Activated CD4-positive, alpha-beta T cell treated with anti-CD3 and anti-CD28 coated beads, Interleukin-10, Interleukin-2, amounts not matched to agents 100 ng/mL and 50 ng/mL, durations not matched to agents 16 hours and 8 hours (primary cell): ENCODE measurements around the gene PPP1R17.

ENCODE experiments used
- DNase-seq: peaks from one replicate; pipeline ENCODE4 v3.0.0-alpha.2; 2020

The PPP1R17 gene

GRCh38 chr7:31687024-31687748, at the start of gene PPP1R17:
Gene PPP1R17 (plus strand): TSS chr7:31687215. CDS start chr7:31692442, 5,227 bp downstream.
- DNase-seq: no peak

- DNase-seq: no peak
Observed at GRCh38 chr7:31640381-31640780, 46.6 kb upstream of the PPP1R17 start.

DNA sequence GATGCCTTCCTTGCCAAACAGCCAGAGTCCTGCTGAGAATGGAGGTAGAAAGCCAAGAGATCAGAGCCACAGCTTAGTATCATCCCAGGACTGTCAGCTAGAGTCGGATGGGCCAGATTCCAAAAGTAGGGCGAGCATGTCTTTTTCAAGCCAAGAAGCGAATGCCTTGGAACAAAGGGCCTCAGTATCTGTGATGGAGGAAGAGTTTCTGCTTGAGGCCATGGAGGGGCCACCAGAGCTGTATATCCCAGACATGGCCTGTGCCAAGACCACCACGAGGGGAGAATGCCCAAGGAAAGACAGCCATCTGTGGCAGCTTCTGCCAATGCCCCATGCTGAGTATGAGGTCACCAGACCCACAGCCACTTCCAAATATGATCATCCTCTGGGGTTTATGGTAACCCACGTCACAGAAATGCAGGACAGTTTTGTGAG, 44.3 kb upstream of the PPP1R17 start:
- DNase-seq: no peak

- no peak for DNase-seq
Observed at GRCh38 chr7:31646942-31647341, 40.1 kb upstream of the PPP1R17 start.

DNA sequence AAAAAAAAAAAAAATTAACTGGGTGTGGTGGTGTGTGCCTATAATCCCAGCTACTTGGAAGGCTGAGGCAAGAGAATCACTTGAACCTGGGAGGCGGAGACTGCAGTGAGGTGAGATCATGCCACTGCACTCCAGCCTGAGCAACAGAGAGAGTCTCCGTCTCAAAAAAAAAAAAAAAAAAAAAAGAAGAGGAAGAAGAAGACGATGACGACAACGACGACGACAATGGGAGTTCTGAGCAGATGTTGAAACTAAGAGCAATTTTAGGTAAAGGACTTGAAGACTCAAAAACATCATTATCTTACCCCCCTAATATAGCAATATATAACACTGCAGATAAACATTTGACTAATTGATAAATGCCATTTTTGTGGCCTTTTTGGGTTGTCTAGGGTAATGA, 39.5 kb upstream of the PPP1R17 start:
- no peak for DNase-seq

GRCh38 chr7:31648288-31648687, 38.7 kb upstream of the PPP1R17 start:
- no peak for DNase-seq

- DNase-seq: no peak
Observed at GRCh38 chr7:31648880-31649279, 38.1 kb upstream of the PPP1R17 start.

DNA sequence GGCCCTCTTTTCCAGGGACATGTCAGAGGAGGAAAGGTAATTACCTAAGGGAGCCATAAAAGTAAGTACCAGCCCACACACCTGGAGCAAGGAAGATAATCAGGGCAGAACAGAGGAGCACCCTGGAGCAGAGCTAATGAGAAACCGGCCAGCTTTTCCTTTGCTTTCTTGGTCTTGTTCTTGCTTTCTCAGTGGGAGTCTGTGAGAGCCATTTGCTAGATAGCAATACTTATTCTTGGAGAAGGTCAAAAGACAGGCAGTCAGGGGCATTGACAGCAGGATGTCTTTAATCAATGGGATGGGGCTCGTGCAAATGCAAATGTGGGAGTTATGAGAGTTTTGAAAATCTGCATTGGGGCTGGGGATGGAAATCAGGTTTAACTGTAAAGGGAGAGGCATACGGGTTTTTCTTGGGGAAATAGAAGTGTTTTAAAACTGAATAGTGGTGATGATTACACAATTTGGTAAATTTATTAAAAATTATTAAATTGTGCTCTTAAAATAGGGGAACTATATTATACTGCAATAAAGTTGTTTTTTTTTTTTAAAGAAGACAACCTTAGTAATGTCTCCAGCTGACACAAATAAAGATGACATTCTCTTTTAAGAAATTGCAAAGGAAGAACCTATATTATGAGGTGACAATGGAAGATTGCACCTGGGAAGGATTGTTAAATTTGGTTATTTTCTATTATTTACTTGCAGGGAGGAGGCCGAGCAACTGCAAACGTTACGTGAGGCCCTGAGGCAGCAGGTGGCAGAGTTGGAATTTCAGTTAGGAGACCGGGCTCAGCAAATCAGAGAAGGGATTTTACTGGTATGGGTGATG, 35.6 kb upstream of the PPP1R17 start:
- no peak for DNase-seq

- DNase-seq: no peak
Observed at GRCh38 chr7:31652063-31652326, 35.0 kb upstream of the PPP1R17 start.

DNA sequence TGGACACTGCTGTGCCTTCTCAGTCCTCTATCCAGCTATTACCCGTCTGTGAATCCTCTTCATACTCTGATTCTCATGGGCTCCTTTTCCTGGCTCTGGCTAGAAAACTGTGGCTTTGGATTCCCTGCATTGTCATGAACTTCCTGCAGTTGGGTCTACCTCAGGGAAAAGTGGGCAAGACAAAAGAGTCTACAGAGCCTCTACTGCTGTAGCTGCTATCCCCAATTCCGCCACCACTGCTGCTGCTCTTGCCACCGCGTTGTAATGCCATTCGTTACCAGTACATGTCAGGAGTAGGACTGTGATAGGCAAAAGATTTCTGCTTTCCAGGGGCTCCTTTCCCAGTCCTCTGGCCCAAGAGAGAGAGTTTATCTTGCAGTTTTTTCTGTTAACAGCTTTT, 23.9 kb upstream of the PPP1R17 start:
- DNase-seq: no peak

GRCh38 chr7:31664890-31665289, 22.1 kb upstream of the PPP1R17 start:
- no peak for DNase-seq

DNA sequence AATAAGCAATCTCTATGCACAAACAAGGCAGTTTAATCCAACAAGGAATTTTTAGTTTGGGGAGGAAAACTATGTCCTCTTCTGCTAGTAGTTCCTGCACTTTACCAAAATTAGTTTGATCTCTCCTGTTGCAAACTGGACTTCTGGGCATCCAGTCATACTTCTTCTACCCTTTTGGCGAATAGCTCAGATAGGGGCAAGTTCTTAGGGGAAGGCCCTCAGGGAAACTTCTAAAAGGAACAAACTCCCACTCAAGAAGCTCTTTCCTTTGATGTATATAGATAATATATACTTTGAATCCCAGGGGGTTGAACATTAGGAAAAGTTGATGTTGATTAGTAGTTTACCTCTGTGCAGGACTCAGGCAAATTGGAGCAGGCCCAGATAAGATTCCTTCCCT, 21.5 kb upstream of the PPP1R17 start:
- no peak for DNase-seq

GRCh38 chr7:31669461-31669860, 17.6 kb upstream of the PPP1R17 start:
- DNase-seq: no peak

- DNase-seq: no peak
Observed at GRCh38 chr7:31679574-31680305, 7.3 kb upstream of the PPP1R17 start.

DNA sequence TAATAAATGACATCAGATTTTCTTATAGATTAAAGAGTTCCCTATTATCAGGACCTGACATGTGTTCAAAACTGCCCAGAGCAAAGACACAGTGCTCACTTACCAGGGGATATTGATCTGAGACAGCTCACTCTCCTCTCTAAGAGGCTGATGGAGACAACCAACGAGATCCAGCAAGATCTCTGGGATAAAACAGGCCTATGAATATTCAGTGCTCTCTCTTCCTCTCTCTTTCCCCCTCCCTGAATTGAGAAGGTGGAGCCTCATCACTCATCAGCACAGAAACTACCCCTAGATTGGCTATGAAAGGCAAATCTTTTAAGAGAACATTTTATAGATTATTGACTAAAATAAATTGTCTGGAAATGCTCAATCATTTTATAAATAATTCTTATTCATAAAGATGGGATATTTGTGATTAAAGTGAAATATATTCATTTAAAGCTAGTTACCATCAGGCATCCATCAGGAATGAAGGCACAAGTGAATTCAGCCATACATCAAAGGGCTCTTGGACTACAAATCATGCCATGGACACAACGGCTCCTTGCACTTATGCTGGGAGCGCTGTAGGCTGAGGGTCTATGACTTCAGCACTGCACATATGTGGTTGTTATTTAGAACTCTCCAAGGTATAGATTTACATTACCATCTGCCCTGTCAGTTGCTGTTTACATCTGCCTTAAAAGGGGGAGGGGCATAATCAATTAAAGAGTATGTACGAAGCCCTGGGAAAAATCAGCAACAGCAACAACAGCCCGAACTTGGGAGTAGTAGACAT, 3.4 kb upstream of the PPP1R17 start:
- no peak for DNase-seq

- no peak for DNase-seq
Observed at GRCh38 chr7:31688372-31688771, 1.4 kb downstream of the PPP1R17 start.

DNA sequence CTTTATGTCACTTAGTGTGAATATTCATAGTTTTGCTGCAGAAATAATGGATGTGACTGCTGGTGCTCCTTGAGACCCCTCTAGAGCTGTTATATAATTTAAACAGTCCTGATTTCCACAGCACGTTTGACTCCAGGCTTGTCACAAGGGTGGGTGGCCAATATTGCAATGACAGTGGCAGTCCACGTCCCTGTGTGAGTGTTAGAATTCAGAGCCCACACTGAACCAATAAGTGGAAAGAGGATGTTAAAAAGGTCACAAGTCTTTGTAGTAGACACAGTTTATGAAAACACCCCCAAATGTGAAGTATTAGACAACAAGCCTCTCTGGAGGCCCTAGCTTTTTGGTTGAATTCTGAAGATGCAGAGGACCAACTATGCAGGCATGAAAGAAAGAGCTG, 2.0 kb downstream of the PPP1R17 start:
- DNase-seq: no peak

DNA sequence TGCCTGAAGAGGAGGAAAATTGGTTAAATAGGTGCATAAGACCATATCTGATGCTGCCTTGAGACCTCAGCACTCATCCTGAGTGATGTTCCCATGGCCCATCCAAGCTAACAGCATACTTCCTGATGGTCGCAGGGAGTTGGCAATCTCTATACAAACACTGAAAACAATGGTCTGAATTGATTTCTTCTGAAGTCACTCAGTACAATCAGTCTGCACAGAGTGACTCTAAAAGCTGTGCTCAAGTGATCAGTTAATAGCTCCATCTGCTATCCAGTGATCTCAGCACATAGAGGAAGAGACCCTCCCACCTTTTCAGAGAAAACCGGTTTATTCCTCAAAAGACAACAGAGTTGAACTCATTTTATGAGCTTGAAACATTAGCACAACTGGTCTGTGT, 3.9 kb downstream of the PPP1R17 start:
- no peak for DNase-seq

- no peak for DNase-seq
Observed at GRCh38 chr7:31692451-31692850, 5.4 kb downstream of the PPP1R17 start.

DNA sequence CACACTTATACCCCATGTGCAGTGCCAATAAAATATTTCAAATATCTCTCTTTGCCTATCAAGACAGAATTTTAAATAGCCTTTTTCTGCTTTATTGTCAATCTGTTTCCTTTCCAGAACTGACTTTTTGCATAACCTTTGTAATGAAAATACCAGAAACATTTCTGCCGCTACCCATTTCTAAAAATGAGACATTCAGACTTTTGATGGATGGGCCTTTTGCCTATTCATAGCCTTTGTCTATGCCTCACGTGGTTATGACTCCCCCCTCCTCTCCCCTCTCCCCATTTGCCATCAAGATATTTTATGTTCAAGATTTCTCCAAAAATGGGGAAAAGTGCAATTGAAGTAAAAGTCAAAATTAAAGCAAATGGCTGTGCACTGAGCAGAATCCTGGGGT, 5.9 kb downstream of the PPP1R17 start:
- no peak for DNase-seq

DNA sequence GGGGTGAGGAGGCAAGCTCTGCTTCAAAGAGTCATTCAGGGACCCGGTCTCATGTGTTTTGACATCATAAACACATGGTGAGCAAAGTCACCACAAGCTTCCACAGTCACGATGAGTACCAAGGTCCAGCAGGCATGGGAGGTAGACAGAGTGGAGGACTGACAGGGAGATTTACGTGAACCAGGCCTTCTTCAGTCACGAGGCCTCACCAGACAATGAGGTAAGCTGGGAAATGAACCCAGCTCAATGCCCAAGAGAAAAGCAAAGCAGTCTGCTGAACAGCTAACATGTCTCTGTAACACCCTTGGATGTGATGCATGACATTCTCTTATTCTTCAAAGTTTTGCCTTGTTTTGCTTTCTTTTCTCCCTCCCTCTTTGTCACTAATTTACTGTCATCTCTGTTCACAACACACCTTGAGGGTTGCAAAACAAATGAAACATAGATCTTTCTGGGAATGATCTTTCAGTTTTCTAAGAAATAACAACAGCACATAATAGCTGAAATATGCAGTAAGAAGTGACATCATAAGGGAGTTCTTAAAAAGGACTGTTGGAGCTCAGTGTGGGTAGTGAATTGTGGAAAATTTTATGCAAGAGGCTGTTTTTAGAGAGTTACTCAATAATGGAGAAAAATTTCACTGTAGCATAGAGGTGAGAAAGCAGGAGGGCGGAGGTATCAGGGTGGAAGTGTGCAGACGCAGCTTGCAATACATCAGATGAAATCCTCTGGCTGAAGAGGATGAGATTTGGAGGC, 9.0 kb downstream of the PPP1R17 start:
- no peak for DNase-seq

DNA sequence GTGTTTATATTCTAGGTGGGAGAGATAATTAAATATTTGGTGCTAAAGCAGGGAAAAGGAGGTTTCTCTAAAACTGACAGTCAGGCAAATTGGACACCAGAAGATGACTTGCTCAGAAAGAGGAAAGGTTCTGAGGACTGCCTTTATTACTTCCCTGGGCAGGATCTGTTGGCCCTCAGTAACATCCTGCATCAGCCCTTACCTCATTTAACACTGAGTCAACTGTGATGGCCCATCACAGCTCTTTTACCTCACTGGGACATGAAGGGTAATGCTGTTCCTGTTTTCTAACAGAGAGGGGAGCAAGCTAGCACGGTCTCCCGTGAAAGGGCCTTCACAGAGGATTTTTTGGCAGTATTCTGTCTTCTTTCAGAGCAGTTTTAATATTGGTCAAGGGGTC, 12.0 kb downstream of the PPP1R17 start:
- DNase-seq: no peak
